ENCODE measurements around the gene NPIPB8. TPM values are rescaled to one million over a fixed set of nuclear protein-coding genes. Genes with fewer than 3 reads are reported as not detected.
A peak's percentile ranks its signal among the peaks of the same experiment; 100 is the strongest.
"Not testable (repeated sequence)": the region's sequence is repeated elsewhere in the genome, so short reads cannot be mapped to it uniquely, and the experiment has no call there.

NPIPB8 gene
- total RNA-seq, 4 donors from 2014 or later: 1.3 to 2.4 TPM; not detected in 2

DNA sequence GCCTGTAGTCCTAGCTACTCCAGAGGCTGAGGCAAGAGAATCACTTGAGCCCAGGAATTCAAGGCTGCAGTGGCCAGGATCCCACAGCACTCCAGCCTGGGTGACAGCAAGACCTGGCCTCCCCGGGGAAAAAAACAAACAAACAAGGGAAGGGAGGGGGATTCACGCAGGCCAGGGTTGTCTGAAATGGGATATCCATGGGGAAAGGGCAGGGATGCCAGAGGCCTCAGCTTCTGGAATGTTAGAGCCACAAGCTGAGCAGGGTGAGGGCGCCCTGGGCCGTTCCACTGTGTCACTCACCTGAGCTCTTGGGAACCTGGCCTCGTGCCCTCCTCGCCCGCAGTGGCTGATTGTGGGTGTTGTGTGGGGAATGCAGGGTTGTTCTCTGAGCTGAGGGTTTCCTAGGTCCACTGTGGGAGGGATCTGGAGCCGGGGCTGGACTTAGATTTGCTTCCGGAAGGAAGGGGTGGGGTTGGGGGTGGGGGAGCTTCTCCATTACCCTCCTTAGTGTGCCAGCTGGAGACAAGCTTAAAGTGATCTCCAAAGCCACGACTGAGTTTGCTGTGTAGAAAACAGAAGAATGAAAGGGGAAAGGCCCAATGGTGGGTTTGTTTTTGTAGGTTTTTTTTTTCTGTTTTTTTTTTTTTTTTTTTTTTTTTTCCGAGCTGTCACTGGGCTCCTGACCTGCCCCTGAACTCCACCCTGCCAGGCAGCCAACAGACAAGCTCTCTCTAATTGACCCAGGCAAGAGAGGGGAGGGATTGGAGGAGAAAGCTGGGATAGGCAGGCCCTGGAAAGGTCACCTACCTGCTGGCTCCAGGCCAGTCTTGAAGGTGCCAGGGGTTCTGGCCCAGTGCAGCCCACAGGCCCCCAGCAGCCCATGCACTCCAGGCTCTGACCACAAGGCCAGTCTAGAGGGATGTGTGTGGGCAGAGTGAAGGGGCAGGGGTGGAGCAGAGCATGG, 28.0 kb upstream of the NPIPB8 start, which contains the start of gene SULT1A1:
Gene SULT1A1 (minus strand): TSS at position 414 of the 964 bp plus-strand sequence. CDS start 1,189 bp downstream, outside the sequence.
- H3K4me3 ChIP-seq: peak within 1 kb of the TSS; percentile 22 to 53 (median 25)
- H3K9me3 ChIP-seq: no peaks in the 10 kb centered on the region
- TF ChIP-seq POLR2A (IDR thresholded peaks at IDR 0.05): no peak
- TF ChIP-seq, protein P1, sequence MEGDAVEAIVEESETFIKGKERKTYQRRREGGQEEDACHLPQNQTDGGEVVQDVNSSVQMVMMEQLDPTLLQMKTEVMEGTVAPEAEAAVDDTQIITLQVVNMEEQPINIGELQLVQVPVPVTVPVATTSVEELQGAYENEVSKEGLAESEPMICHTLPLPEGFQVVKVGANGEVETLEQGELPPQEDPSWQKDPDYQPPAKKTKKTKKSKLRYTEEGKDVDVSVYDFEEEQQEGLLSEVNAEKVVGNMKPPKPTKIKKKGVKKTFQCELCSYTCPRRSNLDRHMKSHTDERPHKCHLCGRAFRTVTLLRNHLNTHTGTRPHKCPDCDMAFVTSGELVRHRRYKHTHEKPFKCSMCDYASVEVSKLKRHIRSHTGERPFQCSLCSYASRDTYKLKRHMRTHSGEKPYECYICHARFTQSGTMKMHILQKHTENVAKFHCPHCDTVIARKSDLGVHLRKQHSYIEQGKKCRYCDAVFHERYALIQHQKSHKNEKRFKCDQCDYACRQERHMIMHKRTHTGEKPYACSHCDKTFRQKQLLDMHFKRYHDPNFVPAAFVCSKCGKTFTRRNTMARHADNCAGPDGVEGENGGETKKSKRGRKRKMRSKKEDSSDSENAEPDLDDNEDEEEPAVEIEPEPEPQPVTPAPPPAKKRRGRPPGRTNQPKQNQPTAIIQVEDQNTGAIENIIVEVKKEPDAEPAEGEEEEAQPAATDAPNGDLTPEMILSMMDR (IDR thresholded peaks at IDR 0.05): no peak
- TF ChIP-seq EP300 (IDR thresholded peaks at IDR 0.05): no peak
- DNase-seq (ENCODE audit: low spot score in 2 of 2): peak in 1 of 2 donors; percentile 46
- peaks cover 0 to 22% (median 3%) of the 10 kb centered on the region in 4 donors for H3K4me1 ChIP-seq
- H3K27me3 ChIP-seq: no peaks in the 10 kb centered on the region
- H3K27ac ChIP-seq: peak within 1 kb of the TSS in 2 of 4 donors; percentile 73 to 75
- WGBS, 2 donors: 19 to 33% methylated on average over 11 of the region's 11 CpGs
- peaks cover 0 to 34% (median 0%) of the 10 kb centered on the region in 3 donors for H3K36me3 ChIP-seq

DNA sequence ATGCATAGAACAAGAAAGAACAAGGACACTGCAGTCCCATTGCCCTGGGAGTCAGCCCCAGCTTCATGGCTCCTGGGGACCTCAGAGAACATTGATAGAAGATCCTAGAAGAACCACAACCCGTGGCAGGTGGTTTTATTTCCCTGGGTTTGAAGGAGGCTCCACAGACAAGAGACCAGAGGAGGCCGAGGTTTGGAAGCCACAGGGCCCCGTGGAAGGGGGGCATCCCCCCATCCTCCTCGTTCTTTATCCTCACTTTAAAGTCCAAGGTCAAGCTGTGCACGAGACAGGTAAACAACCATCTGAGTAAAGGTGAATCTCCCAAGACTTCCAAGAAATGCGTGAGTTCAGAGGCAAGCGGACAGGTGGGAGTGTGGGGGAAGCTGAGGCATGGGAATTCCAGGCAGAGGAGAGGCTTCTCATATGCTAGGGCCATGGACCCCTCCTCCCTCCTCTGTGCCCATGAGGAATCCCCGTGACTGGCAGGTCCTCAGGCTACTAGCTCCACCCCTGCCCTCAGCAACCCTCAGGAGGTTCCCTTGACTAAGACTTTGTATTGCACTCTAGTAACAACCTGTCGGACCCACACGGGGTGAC, 27.2 kb upstream of the NPIPB8 start:
- H3K4me3 ChIP-seq: no peak overlapping the region
- no peaks in the 10 kb centered on the region for H3K9me3 ChIP-seq
- peaks cover 0 to 26% (median 0%) of the 10 kb centered on the region in 3 donors for H3K36me3 ChIP-seq
- TF ChIP-seq POLR2A (IDR thresholded peaks at IDR 0.05) (no peak), EP300 (IDR thresholded peaks at IDR 0.05) (no peak)
- TF ChIP-seq, protein P1 (IDR thresholded peaks at IDR 0.05): no peak
- 73 to 76% methylated on average over 10 of the region's 10 CpGs for WGBS, 2 donors
- DNase-seq (ENCODE audit: low spot score in 2 of 2): no peak
- H3K27ac ChIP-seq: peak overlapping the region in 2 of 4 donors; percentile 35 to 73
- H3K4me1 ChIP-seq: peaks cover 0 to 22% (median 3%) of the 10 kb centered on the region in 4 donors
- H3K27me3 ChIP-seq: no peaks in the 10 kb centered on the region

DNA sequence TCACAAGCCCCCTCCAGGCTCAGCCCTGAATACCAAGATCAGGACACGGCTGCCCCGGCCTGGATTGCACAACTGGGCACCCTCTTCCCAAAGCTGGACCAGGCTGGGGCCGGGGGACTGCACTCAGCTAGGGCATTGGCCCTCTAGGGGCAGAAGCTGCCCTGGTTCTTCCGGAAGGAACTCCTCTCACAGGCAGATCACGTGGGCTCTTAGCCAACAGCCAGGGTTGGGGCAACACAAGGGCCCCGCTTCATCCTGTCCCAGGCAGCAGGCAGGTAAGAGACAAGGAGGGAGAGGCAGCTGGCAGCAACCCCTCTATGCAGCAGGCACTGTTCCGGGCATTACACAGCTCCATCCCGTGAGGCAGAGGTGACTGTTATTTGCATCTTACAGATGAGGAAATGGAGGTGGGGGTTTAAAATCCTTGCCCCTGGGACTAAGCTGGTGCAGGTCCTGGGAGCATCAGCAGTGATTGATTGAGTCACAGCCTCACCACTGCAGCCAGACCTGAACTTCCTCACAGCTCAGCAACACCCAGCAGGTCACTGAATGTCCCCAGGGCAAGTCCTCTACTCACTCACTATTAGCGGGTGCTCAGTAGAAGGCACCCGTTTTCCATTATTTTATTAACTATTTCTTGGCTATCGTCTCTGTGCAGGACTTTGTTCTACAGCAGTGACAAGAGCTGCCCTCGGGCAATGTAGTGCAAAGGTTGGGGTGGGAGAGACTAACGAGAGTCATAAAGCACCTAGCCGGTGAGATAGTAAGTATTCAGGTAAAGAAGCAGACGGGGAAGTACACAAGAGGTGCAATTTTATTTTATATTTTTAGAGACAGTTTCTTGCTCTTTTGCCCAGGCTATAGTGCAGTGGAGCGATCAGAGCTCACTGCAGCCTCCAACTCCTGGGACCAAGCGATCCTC, 25.2 kb upstream of the NPIPB8 start:
- not testable (repeated sequence) for H3K9me3 ChIP-seq, H3K27ac ChIP-seq
- no CpG with 5 or more reads among the region's 17 CpGs for WGBS, 2 donors

DNA sequence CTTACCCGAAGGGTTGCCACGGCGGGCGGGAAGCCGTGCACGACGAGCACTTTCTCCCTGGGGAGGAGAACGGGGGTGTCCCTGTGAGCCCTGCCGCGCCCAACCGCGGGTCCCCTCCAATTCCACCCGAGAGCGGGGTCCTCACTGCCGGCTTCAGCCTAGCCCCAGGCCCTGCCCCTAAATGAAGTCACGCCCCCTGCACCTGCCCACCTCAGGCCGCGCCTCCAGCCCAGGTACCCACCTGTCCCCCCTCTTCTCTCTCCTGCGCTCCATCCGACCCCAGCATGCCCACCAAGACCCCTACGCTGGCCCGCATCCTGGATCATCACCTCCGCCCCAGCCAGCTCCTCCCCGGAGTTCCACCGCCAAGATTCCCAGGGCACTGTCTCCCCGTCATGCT, 24.0 kb upstream of the NPIPB8 start:
- H3K4me1 ChIP-seq: peaks cover 0 to 20% (median 3%) of the 10 kb centered on the region in 4 donors
- not testable (repeated sequence) for DNase-seq (ENCODE audit: low spot score in 2 of 2); H3K27me3 ChIP-seq

More for the DNA sequence above, 25.2 kb upstream of the NPIPB8 start:
- H3K4me1 ChIP-seq: peaks cover 0 to 22% (median 3%) of the 10 kb centered on the region in 4 donors
- H3K4me3 ChIP-seq; DNase-seq (ENCODE audit: low spot score in 2 of 2); H3K36me3 ChIP-seq; H3K27me3 ChIP-seq: not testable (repeated sequence)

DNA sequence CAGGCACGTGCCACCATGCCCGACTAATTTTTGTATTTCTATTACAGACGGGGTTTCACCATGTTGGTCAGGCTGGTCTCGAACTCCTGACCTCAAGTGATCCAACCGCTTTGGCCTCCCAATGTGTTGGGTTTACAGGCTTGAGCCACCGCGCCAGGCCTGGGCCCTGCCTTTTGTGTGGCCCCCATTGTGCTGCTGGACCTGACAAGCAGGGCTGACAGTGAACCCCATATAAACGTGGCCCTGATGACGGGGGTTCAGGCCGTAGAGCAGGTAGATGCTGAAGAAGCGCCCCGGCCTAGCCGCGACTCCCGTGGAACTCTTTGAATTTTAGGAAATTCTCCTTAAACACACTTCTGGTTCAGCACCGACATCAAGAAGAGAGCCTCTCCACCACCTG, 23.3 kb upstream of the NPIPB8 start:
- H3K36me3 ChIP-seq; H3K4me3 ChIP-seq; H3K27ac ChIP-seq; H3K27me3 ChIP-seq; DNase-seq (ENCODE audit: low spot score in 2 of 2); H3K9me3 ChIP-seq: not testable (repeated sequence)
- H3K4me1 ChIP-seq: peaks cover 0 to 14% (median 3%) of the 10 kb centered on the region in 4 donors
- WGBS, 2 donors: 76 to 80% methylated on average over 9 to 10 of the region's 16 CpGs

More for the DNA sequence above, 24.0 kb upstream of the NPIPB8 start:
- 62% methylated on average over 2 of the region's 26 CpGs; no CpG with 5 or more reads in 1 of the 2 donors for WGBS, 2 donors
- H3K9me3 ChIP-seq, H3K36me3 ChIP-seq, H3K4me3 ChIP-seq, H3K27ac ChIP-seq: not testable (repeated sequence)
